ENCODE measurements around the gene KPNA5.
A peak's percentile ranks its signal among the peaks of the same experiment; 100 is the strongest.
"Not testable (repeated sequence)": the region's sequence is repeated elsewhere in the genome, so short reads cannot be mapped to it uniquely, and the experiment has no call there.

KPNA5 gene

DNA sequence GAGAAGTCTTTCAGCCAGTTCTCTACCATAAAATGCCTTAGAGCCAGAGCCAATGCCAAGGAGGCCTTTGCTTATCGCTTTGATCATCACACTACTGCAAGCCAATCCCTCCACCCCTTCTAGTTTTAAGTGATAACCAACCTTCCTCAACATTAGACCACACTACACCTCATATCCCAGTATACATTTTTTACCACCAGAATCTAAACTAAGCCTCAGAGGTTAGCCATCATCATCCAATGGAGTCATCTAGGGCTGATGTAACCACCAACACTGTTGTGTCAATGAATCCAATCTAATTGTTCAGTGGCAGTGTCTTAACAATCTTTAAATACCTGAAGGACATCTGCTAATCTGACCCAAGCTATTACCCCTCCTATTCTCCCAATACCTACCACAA is 18.8 kb upstream of the KPNA5 start:
- H3K27ac ChIP-seq = no peak overlapping the region
- TF ChIP-seq, protein P1, sequence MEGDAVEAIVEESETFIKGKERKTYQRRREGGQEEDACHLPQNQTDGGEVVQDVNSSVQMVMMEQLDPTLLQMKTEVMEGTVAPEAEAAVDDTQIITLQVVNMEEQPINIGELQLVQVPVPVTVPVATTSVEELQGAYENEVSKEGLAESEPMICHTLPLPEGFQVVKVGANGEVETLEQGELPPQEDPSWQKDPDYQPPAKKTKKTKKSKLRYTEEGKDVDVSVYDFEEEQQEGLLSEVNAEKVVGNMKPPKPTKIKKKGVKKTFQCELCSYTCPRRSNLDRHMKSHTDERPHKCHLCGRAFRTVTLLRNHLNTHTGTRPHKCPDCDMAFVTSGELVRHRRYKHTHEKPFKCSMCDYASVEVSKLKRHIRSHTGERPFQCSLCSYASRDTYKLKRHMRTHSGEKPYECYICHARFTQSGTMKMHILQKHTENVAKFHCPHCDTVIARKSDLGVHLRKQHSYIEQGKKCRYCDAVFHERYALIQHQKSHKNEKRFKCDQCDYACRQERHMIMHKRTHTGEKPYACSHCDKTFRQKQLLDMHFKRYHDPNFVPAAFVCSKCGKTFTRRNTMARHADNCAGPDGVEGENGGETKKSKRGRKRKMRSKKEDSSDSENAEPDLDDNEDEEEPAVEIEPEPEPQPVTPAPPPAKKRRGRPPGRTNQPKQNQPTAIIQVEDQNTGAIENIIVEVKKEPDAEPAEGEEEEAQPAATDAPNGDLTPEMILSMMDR (conservative IDR thresholded peaks at IDR 0.05) = no peak

DNA sequence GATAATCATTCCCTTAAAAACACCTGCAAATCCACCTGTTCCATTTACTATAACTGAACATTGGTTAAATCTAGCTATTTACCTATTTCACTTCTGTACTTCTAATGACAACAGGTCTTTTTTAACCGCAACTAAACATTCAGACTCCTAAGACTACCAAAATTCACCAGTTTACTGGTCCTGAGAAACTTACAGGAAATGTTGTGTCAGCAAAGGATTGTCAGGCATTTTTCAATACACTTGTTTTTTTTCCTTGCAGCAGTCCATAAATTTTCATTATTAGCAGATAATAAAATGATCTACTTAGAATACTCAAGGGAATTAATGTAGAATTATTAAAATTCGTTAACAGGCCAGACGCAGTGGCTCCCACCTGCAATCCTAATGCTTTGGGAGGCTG is 17.7 kb upstream of the KPNA5 start:
- H3K27ac ChIP-seq = no peak overlapping the region

DNA sequence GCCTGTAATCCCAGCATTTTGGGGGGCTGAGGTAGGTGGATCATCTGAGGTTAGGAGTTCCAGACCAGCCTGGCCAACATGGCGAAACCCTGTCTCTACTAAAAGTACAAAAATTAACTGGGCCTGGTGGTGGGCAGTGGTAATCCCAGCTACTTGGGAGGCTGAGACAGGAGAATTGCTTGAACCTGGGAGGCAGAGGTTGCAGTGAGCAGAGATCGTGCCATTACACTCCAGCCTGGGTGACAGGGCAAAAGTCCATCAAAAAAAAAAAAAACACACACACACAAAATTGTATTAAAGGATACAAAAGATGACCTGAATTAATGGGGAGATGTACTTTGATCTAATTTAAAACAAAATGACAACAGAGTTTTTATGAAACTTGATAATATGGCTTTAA is 16.8 kb upstream of the KPNA5 start:
- H3K27ac ChIP-seq = not testable (repeated sequence)

More for the DNA sequence above, 17.7 kb upstream of the KPNA5 start:
- TF ChIP-seq, protein P1 (conservative IDR thresholded peaks at IDR 0.05) = no peak

DNA sequence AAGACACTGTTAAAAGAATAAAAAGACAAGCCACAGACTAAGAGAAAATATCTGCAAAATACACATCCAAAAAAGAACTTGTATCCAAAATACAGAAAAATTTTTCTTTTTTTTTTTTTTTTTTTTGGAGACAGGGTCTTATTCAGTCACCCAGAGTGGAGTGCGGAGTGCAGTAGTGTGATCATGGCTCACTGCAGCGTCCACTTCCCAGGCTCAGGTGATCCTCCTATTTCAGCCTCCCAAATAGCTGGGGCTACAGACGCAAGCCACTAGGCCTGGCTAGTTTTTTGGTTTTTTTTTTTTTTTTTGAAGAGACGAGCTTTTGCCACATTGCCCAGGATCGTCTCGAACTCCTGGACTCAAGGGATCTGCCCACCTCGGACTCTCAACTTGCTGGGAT is 15.5 kb upstream of the KPNA5 start:
- no peak overlapping the region for H3K27ac ChIP-seq
- TF ChIP-seq, protein P1 (conservative IDR thresholded peaks at IDR 0.05) = no peak

DNA sequence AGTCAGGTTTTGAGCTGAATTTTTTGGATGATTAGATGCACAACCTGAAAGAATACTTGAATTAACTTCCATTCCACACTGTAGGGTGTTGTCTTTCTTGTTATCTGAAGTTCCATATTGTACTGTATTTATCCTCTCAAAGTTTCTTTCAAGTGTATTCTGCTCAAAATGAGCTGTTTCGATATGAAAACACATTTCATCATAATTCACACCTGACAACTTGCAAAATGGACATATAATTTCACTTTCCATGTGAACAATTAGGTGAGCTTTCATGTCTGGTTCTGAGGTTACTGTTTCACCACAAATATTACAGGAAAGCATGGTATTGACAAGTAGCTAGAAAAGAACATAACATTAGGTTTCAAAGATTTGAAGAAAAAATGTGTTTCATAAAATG is 14.1 kb upstream of the KPNA5 start:
- H3K27ac ChIP-seq = peak overlapping the region; percentile 65; the same call in 1 of the 2 replicates
- TF ChIP-seq, protein P1 (conservative IDR thresholded peaks at IDR 0.05) = no peak

DNA sequence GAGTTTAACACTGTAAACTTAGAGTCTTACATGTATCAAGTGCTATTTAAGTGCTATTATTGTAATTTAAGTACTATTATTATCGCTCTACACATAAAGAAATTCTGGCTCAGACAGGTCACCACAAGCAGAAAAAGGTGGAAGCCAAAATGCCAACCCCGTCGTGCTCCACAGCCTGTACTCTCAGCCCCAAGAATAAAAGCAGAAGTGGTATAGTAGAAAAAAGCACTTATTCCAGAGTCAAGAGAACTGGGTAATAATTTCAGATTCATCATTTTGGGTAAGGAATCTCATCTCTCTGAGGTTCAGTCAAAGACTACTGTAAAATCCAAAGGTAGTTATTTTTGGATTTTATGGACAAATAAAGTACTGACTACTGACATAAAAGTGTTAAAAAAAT is 13.4 kb upstream of the KPNA5 start:
- TF ChIP-seq, protein P1 (conservative IDR thresholded peaks at IDR 0.05) = no peak
- H3K27ac ChIP-seq = peak overlapping the region; percentile 65

DNA sequence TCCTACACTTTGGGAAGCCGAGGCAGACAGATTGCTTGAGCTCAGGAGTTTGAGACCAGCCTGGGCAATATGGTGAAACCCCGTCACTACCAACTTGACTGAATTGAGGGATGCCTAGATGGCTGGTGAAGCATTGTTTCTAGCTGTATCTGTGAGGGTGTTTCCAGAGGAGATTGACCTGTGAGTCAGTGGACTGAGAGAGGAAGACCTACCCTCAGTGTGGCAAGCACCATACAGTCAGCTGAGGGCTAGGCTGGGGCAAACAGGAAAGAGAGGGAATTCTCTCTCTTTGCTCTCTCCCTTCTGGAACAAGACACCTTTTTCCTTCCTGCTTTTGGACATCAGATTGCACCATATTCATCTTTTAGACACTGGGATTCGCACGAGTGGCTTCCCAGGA is 8.7 kb upstream of the KPNA5 start:
- TF ChIP-seq, protein P1 (conservative IDR thresholded peaks at IDR 0.05) = no peak
- H3K27ac ChIP-seq = no peak overlapping the region

DNA sequence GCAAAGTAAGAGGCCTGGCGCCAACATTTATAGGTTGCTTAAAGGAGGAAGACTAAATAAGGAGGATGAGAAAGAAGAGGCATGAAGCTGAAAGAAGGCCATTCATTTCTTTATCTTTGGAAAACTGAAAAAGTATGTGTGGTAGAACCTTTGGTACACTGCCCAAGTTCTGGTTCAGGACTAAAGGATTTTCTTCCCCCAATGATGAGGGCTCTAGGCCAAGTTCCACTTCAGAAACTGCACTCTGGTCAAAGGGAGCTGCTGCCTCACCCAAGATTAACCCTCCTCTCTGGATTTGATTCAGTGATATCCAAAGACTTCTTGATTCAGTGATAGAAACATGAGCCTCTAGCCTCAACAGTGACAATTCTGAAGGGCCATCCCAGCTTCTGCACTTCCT is 5.0 kb upstream of the KPNA5 start:
- H3K27ac ChIP-seq = no peak overlapping the region
- TF ChIP-seq, protein P1 (conservative IDR thresholded peaks at IDR 0.05) = no peak
